ENCODE measurements around the gene MACROD2. TPM values are rescaled to one million over a fixed set of nuclear protein-coding genes. Genes with fewer than 3 reads are reported as not detected.

The MACROD2 gene
- polyA plus RNA-seq, 1 donor from 2014 or later = 23.2 TPM

DNA sequence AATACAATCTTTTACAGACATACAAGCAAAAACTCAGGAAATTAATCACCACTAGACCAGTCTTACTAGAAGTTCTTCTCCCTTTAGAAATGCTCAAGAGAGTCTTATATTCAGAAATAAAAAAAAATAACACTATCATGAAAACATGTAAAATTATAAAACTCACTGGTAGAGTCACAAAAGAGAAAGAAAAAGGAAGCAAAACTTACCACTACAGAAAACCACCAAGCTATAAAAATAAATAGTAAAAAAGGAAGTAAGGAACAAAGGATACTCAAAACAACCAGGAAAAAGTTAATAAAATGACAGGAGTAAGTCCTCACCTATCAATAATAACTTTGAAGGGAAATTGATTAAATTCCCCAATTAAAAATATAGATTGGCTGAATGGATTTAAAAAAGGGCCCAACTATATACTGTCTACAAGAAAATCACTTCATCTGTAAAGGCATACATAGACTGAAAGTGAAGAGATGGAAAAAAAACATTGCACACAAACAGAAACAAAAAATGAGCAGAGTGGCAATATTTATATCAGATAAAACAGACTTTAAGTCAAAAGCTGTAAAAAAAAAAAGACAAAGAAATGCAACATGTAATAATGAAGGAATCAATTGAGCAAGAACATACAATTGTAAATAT lies 2088.4 kb downstream of the MACROD2 start:
- no peak overlapping the region for H3K4me3 ChIP-seq (ENCODE audit: low read length)
- peaks cover 3% of the 10 kb centered on the region for H3K9me3 ChIP-seq (ENCODE audit: low read length)
- H3K79me2 ChIP-seq (replicated peaks; ENCODE audit: insufficient read depth, low read length) = no peaks in the 10 kb centered on the region
- TF ChIP-seq RAD21 (conservative IDR thresholded peaks at IDR 0.05) (no peak), EP300 (conservative IDR thresholded peaks at IDR 0.05; ENCODE audit: poor library complexity, severe bottlenecking) (no peak), MXI1 (conservative IDR thresholded peaks at IDR 0.05; ENCODE audit: poor library complexity, severe bottlenecking) (no peak), TAF1 (IDR thresholded peaks at IDR 0.05; ENCODE audit: low read depth) (no peak), POLR2AphosphoS5 (IDR thresholded peaks at IDR 0.05) (no peak), SMC3 (conservative IDR thresholded peaks at IDR 0.05; ENCODE audit: poor library complexity) (no peak), EZH2 (IDR thresholded peaks at IDR 0.05; ENCODE audit: borderline replicate concordance, insufficient read depth, low read length, poor library complexity, severe bottlenecking) (no peak)
- TF ChIP-seq, protein P1, sequence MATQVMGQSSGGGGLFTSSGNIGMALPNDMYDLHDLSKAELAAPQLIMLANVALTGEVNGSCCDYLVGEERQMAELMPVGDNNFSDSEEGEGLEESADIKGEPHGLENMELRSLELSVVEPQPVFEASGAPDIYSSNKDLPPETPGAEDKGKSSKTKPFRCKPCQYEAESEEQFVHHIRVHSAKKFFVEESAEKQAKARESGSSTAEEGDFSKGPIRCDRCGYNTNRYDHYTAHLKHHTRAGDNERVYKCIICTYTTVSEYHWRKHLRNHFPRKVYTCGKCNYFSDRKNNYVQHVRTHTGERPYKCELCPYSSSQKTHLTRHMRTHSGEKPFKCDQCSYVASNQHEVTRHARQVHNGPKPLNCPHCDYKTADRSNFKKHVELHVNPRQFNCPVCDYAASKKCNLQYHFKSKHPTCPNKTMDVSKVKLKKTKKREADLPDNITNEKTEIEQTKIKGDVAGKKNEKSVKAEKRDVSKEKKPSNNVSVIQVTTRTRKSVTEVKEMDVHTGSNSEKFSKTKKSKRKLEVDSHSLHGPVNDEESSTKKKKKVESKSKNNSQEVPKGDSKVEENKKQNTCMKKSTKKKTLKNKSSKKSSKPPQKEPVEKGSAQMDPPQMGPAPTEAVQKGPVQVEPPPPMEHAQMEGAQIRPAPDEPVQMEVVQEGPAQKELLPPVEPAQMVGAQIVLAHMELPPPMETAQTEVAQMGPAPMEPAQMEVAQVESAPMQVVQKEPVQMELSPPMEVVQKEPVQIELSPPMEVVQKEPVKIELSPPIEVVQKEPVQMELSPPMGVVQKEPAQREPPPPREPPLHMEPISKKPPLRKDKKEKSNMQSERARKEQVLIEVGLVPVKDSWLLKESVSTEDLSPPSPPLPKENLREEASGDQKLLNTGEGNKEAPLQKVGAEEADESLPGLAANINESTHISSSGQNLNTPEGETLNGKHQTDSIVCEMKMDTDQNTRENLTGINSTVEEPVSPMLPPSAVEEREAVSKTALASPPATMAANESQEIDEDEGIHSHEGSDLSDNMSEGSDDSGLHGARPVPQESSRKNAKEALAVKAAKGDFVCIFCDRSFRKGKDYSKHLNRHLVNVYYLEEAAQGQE (IDR thresholded peaks at IDR 0.05; ENCODE audit: borderline replicate concordance) = no peak
- TF ChIP-seq, protein P2, sequence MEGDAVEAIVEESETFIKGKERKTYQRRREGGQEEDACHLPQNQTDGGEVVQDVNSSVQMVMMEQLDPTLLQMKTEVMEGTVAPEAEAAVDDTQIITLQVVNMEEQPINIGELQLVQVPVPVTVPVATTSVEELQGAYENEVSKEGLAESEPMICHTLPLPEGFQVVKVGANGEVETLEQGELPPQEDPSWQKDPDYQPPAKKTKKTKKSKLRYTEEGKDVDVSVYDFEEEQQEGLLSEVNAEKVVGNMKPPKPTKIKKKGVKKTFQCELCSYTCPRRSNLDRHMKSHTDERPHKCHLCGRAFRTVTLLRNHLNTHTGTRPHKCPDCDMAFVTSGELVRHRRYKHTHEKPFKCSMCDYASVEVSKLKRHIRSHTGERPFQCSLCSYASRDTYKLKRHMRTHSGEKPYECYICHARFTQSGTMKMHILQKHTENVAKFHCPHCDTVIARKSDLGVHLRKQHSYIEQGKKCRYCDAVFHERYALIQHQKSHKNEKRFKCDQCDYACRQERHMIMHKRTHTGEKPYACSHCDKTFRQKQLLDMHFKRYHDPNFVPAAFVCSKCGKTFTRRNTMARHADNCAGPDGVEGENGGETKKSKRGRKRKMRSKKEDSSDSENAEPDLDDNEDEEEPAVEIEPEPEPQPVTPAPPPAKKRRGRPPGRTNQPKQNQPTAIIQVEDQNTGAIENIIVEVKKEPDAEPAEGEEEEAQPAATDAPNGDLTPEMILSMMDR (IDR thresholded peaks at IDR 0.05; ENCODE audit: poor library complexity, severe bottlenecking) = no peak
- H3K36me3 ChIP-seq (ENCODE audit: insufficient read depth, low read length) = no peaks in the 10 kb centered on the region
- H2AFZ ChIP-seq (ENCODE audit: low read depth, low read length) = no peak overlapping the region
- no peaks in the 10 kb centered on the region for H4K20me1 ChIP-seq (ENCODE audit: insufficient read depth)
- no peaks in the 10 kb centered on the region for H3K9me2 ChIP-seq (ENCODE audit: insufficient read depth, low read length)
- H3F3A ChIP-seq (ENCODE audit: insufficient read depth, low read length, poor library complexity, severe bottlenecking) = no peaks in the 10 kb centered on the region
- no peaks in the 10 kb centered on the region for H3K27me3 ChIP-seq (ENCODE audit: insufficient read depth, low read depth, low read length)
- no peak overlapping the region for H3K4me2 ChIP-seq (ENCODE audit: low read length)
- H3K27ac ChIP-seq (ENCODE audit: low read length) = no peak overlapping the region
- no peak overlapping the region for H3K9ac ChIP-seq (ENCODE audit: low read length)

DNA sequence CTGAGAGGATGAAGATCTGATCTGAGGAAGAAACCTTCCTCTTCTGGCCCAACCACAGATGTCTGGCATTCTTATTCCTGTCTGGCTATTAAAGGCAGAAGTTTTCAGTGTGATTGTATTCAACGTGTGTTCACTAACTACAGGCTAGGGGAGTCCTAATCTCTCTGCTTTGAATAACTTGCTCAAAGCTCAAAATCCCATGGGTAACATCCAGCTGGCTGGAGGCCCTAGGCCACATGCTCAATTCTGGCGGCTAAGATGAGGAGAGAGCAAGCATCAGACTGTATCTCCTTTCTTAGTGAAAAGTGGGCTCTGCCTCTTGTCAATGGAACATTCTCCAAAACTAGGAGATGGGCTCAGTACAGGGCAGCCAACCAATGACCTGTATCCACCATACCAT lies 2099.9 kb downstream of the MACROD2 start:
- H3F3A ChIP-seq (ENCODE audit: insufficient read depth, low read length, poor library complexity, severe bottlenecking) = no peaks in the 10 kb centered on the region
- H3K9me2 ChIP-seq (ENCODE audit: insufficient read depth, low read length) = no peaks in the 10 kb centered on the region
- no peaks in the 10 kb centered on the region for H3K27me3 ChIP-seq (ENCODE audit: insufficient read depth, low read depth, low read length)
- H3K9ac ChIP-seq (ENCODE audit: low read length) = no peak overlapping the region
- no peaks in the 10 kb centered on the region for H3K36me3 ChIP-seq (ENCODE audit: insufficient read depth, low read length)
- H3K4me3 ChIP-seq (ENCODE audit: low read length) = no peak overlapping the region
- no peak overlapping the region for H3K4me2 ChIP-seq (ENCODE audit: low read length)
- H3K27ac ChIP-seq (ENCODE audit: low read length) = no peak overlapping the region
- H2AFZ ChIP-seq (ENCODE audit: low read depth, low read length) = no peak overlapping the region
- H4K20me1 ChIP-seq (ENCODE audit: insufficient read depth) = no peaks in the 10 kb centered on the region
- no peaks in the 10 kb centered on the region for H3K79me2 ChIP-seq (replicated peaks; ENCODE audit: insufficient read depth, low read length)
- no peak for TF ChIP-seq MXI1 (conservative IDR thresholded peaks at IDR 0.05; ENCODE audit: poor library complexity, severe bottlenecking)
- TF ChIP-seq, protein P2 (IDR thresholded peaks at IDR 0.05; ENCODE audit: poor library complexity, severe bottlenecking) = no peak
- TF ChIP-seq, protein P1 (IDR thresholded peaks at IDR 0.05; ENCODE audit: borderline replicate concordance) = no peak
- no peak for TF ChIP-seq EP300 (conservative IDR thresholded peaks at IDR 0.05; ENCODE audit: poor library complexity, severe bottlenecking)
- TF ChIP-seq SMC3 (conservative IDR thresholded peaks at IDR 0.05; ENCODE audit: poor library complexity) = no peak
- no peak for TF ChIP-seq TAF1 (IDR thresholded peaks at IDR 0.05; ENCODE audit: low read depth)
- no peak for TF ChIP-seq EZH2 (IDR thresholded peaks at IDR 0.05; ENCODE audit: borderline replicate concordance, insufficient read depth, low read length, poor library complexity, severe bottlenecking)
- TF ChIP-seq POLR2AphosphoS5 (IDR thresholded peaks at IDR 0.05) = no peak
- TF ChIP-seq RAD21 (conservative IDR thresholded peaks at IDR 0.05) = no peak
- H3K9me3 ChIP-seq (ENCODE audit: low read length) = peaks cover 6% of the 10 kb centered on the region
